GM10266 (cell line): Measurements from ENCODE around the gene SYT7.
"Not testable (repeated sequence)": the region's sequence is repeated elsewhere in the genome, so short reads cannot be mapped to it uniquely, and the experiment has no call there.

Source experiments
- DNase-seq: peaks from one replicate; pipeline ENCODE4 v3.0.0; 2012; ENCODE audit errors: extremely low spot score
- TF ChIP-seq, protein P1 (sequence below): IDR thresholded peaks from 2 replicates; pipeline ENCODE4 v1.5.1; 2012; ENCODE audit warnings: mild to moderate bottlenecking, low read depth; ENCODE audit not compliant: control insufficient read depth, insufficient read depth; ENCODE audit errors: missing control alignments

The SYT7 gene

DNA sequence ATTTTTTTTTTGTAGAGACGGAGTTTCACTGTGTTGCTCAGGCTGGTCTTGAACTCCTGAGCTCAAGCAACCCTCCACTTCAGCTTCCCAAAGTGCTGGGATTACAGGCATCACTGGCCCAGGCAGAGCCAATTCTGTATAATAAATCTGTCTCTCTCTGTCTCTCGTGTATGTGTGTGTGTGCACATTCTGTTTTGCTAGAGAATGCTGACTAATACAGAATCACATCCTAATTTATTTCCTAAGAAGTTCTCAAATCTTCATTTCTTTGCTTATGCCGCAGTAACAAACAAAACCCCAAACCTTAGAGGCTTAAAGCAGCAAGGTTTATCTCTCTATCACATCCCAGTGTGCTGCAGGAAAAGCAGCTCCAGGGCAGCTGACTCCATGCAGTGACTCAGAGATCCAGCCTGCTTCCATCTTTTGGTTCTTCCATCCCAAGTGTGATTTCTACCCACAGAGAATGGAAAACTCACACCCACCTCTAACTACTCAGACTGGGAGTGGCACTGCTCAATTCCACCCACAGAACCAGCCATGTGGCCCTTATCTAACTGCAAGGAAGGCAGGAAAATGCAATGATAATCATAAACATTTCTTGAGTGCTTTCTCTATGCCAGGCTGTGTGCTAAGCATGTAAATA is 107.4 kb downstream of the SYT7 start:
- no peak for DNase-seq
- TF ChIP-seq, protein P1, sequence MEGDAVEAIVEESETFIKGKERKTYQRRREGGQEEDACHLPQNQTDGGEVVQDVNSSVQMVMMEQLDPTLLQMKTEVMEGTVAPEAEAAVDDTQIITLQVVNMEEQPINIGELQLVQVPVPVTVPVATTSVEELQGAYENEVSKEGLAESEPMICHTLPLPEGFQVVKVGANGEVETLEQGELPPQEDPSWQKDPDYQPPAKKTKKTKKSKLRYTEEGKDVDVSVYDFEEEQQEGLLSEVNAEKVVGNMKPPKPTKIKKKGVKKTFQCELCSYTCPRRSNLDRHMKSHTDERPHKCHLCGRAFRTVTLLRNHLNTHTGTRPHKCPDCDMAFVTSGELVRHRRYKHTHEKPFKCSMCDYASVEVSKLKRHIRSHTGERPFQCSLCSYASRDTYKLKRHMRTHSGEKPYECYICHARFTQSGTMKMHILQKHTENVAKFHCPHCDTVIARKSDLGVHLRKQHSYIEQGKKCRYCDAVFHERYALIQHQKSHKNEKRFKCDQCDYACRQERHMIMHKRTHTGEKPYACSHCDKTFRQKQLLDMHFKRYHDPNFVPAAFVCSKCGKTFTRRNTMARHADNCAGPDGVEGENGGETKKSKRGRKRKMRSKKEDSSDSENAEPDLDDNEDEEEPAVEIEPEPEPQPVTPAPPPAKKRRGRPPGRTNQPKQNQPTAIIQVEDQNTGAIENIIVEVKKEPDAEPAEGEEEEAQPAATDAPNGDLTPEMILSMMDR = no peak

DNA sequence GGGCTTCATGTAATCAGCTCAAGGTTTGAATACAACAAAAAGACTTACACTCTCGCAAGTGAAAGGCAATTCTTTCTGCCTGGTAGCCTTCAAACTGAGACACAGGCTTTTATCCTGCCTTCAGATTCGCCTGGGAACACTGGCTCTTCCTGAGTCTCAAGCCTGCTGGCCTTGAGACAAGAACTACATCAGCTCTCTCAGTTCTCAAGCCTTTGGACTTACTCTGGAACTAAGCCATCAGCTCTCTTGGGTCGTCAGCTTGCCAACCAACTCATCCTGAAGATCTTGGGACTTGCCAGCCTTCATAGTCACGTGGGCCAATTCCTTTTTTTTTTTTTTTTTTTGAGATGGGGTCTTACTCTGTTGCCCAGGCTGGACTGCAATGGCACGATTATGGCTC is 108.0 kb downstream of the SYT7 start:
- no peak for DNase-seq
- TF ChIP-seq, protein P1 = no peak

DNA sequence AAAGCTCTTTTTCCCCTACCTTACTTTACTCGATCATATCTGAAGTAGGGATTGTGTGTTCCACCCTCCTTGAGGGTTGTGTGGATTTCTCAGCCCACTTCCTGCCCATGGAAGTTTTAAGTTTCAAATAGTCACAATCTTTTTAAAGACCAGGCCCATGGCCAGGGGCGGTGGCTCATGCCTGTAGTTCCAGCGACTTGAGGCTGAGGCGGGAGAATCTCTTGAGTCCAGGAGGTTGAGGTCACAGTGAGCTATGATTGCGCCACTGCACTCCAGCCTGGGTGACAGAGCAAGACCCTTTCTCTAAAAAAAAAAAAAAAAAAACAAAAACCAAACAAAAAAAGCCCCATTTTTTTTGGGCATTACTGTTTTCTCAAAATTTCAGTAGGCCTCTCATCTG is 108.6 kb downstream of the SYT7 start:
- TF ChIP-seq, protein P1 = no peak
- DNase-seq = no peak

DNA sequence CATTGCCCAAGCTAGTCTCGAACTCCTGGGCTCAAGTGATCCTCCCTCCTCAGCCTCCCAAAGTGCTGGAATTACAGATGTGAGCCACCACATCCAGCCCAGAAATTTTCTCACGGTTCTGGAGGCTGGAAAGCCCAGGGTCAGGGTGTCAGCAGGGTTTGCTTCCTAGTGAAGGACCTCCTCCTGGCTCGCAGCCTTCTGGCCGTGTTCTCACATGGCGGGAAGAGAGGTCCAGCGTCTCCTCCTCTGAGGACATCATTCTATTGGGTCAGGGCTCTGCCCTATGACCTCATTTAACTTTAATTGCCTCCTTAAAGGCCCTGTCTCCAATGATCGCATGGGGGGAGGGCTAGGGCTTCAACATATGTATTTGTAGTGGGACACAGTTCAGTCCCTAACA is 112.9 kb downstream of the SYT7 start:
- TF ChIP-seq, protein P1 = no peak
- no peak for DNase-seq

DNA sequence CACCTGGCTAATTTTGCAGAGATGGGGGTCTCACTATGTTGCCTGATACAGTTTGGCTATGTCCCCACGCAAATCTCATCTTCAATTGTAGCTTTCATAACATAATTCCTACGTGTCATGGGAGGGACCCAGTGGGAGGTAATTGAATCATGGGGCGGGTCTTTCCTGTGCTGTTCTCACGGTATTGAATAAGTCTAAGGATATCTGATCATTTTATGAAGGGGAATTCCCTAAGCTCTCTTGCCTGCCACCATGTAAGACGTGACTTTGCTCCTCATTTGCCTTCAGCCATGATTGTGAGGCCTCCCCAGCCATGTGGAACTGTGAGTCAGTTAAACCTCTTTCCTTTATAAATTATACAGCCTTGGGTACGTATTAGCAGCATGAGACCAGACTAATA is 113.3 kb downstream of the SYT7 start:
- not testable (repeated sequence) for DNase-seq
